ENCODE data around the gene NUP98.
"Not testable (repeated sequence)": the region's sequence is repeated elsewhere in the genome, so short reads cannot be mapped to it uniquely, and the experiment has no call there.

The NUP98 gene

GRCh38 chr11:3824714-3825472 is 27.5 kb upstream of the NUP98 start:
- H3K9ac ChIP-seq (ENCODE audit: low read length), result no peak overlapping the region
- no peak overlapping the region for H3K4me3 ChIP-seq (ENCODE audit: low read length)
- H3K36me3 ChIP-seq (ENCODE audit: control insufficient read depth, low read depth, low read length), result peaks cover 6% of the 10 kb centered on the region
- no peaks in the 10 kb centered on the region for H3K27me3 ChIP-seq (ENCODE audit: control insufficient read depth, insufficient read depth, low read length)
- H3K9me3 ChIP-seq (ENCODE audit: control insufficient read depth, low read depth, low read length), result no peaks in the 10 kb centered on the region
- peaks cover 25% of the 10 kb centered on the region for H3K4me1 ChIP-seq (ENCODE audit: control insufficient read depth, low read depth, low read length)
- no peak overlapping the region for H3K27ac ChIP-seq (ENCODE audit: low read length)

- Histone ChIP-seq H3K9ac (ENCODE audit: low read length) (no peak overlapping the region), H3K4me1 (ENCODE audit: control insufficient read depth, low read depth, low read length) (peaks cover 25% of the 10 kb centered on the region), H3K36me3 (ENCODE audit: control insufficient read depth, low read depth, low read length) (peaks cover 6% of the 10 kb centered on the region), H3K27me3 (ENCODE audit: control insufficient read depth, insufficient read depth, low read length) (no peaks in the 10 kb centered on the region), H3K4me3 (ENCODE audit: low read length) (no peak overlapping the region), H3K27ac (ENCODE audit: low read length) (no peak overlapping the region), H3K9me3 (ENCODE audit: control insufficient read depth, low read depth, low read length) (no peaks in the 10 kb centered on the region)
These were observed 26.6 kb upstream of the NUP98 start for GRCh38 chr11:3823762-3824506.

GRCh38 chr11:3823303-3823702 is 25.9 kb upstream of the NUP98 start:
- peaks cover 25% of the 10 kb centered on the region for H3K4me1 ChIP-seq (ENCODE audit: control insufficient read depth, low read depth, low read length)

GRCh38 chr11:3822312-3822711 is 25.0 kb upstream of the NUP98 start:
- peaks cover 20% of the 10 kb centered on the region for H3K4me1 ChIP-seq (ENCODE audit: control insufficient read depth, low read depth, low read length)
- no peaks in the 10 kb centered on the region for H3K27me3 ChIP-seq (ENCODE audit: control insufficient read depth, insufficient read depth, low read length)
- H3K27ac ChIP-seq (ENCODE audit: low read length), result no peak overlapping the region
- H3K4me3 ChIP-seq (ENCODE audit: low read length), result no peak overlapping the region
- H3K9ac ChIP-seq (ENCODE audit: low read length), result no peak overlapping the region
- H3K36me3 ChIP-seq (ENCODE audit: control insufficient read depth, low read depth, low read length), result no peaks in the 10 kb centered on the region
- no peaks in the 10 kb centered on the region for H3K9me3 ChIP-seq (ENCODE audit: control insufficient read depth, low read depth, low read length)

More at GRCh38 chr11:3823303-3823702, 25.9 kb upstream of the NUP98 start:
- no peaks in the 10 kb centered on the region for H3K27me3 ChIP-seq (ENCODE audit: control insufficient read depth, insufficient read depth, low read length)
- H3K36me3 ChIP-seq (ENCODE audit: control insufficient read depth, low read depth, low read length), result peaks cover 6% of the 10 kb centered on the region
- H3K4me3 ChIP-seq (ENCODE audit: low read length), result no peak overlapping the region
- no peak overlapping the region for H3K27ac ChIP-seq (ENCODE audit: low read length)
- no peak overlapping the region for H3K9ac ChIP-seq (ENCODE audit: low read length)
- H3K9me3 ChIP-seq (ENCODE audit: control insufficient read depth, low read depth, low read length), result no peaks in the 10 kb centered on the region

- Histone ChIP-seq H3K9me3 (ENCODE audit: control insufficient read depth, low read depth, low read length) (no peaks in the 10 kb centered on the region), H3K9ac (ENCODE audit: low read length) (no peak overlapping the region), H3K27ac (ENCODE audit: low read length) (no peak overlapping the region), H3K4me3 (ENCODE audit: low read length) (no peak overlapping the region), H3K36me3 (ENCODE audit: control insufficient read depth, low read depth, low read length) (no peaks in the 10 kb centered on the region), H3K4me1 (ENCODE audit: control insufficient read depth, low read depth, low read length) (peaks cover 9% of the 10 kb centered on the region), H3K27me3 (ENCODE audit: control insufficient read depth, insufficient read depth, low read length) (no peaks in the 10 kb centered on the region)
These were observed 23.6 kb upstream of the NUP98 start for GRCh38 chr11:3820971-3821370.

GRCh38 chr11:3817181-3817800 is 19.9 kb upstream of the NUP98 start:
- H3K27ac ChIP-seq (ENCODE audit: low read length), result no peak overlapping the region
- H3K4me1 ChIP-seq (ENCODE audit: control insufficient read depth, low read depth, low read length), result no peaks in the 10 kb centered on the region
- no peaks in the 10 kb centered on the region for H3K27me3 ChIP-seq (ENCODE audit: control insufficient read depth, insufficient read depth, low read length)
- no peaks in the 10 kb centered on the region for H3K9me3 ChIP-seq (ENCODE audit: control insufficient read depth, low read depth, low read length)
- H3K4me3 ChIP-seq (ENCODE audit: low read length), result no peak overlapping the region
- no peak overlapping the region for H3K9ac ChIP-seq (ENCODE audit: low read length)
- no peaks in the 10 kb centered on the region for H3K36me3 ChIP-seq (ENCODE audit: control insufficient read depth, low read depth, low read length)

- Histone ChIP-seq H3K4me3 (ENCODE audit: low read length) (no peak overlapping the region), H3K4me1 (ENCODE audit: control insufficient read depth, low read depth, low read length) (no peaks in the 10 kb centered on the region), H3K9me3 (ENCODE audit: control insufficient read depth, low read depth, low read length) (no peaks in the 10 kb centered on the region), H3K27ac (ENCODE audit: low read length) (no peak overlapping the region), H3K36me3 (ENCODE audit: control insufficient read depth, low read depth, low read length) (no peaks in the 10 kb centered on the region), H3K9ac (ENCODE audit: low read length) (no peak overlapping the region), H3K27me3 (ENCODE audit: control insufficient read depth, insufficient read depth, low read length) (no peaks in the 10 kb centered on the region)
These were observed 19.3 kb upstream of the NUP98 start for GRCh38 chr11:3816673-3817072.

- Histone ChIP-seq H3K9ac (ENCODE audit: low read length) (no peak overlapping the region), H3K27ac (ENCODE audit: low read length) (no peak overlapping the region), H3K4me1 (ENCODE audit: control insufficient read depth, low read depth, low read length) (no peaks in the 10 kb centered on the region)
These were observed 18.5 kb upstream of the NUP98 start for GRCh38 chr11:3815845-3816244.

GRCh38 chr11:3814832-3815231 is 17.5 kb upstream of the NUP98 start:
- H3K9ac ChIP-seq (ENCODE audit: low read length); H3K36me3 ChIP-seq (ENCODE audit: control insufficient read depth, low read depth, low read length); H3K9me3 ChIP-seq (ENCODE audit: control insufficient read depth, low read depth, low read length); H3K4me3 ChIP-seq (ENCODE audit: low read length); H3K4me1 ChIP-seq (ENCODE audit: control insufficient read depth, low read depth, low read length); H3K27ac ChIP-seq (ENCODE audit: low read length); H3K27me3 ChIP-seq (ENCODE audit: control insufficient read depth, insufficient read depth, low read length): not testable (repeated sequence)

More at GRCh38 chr11:3815845-3816244, 18.5 kb upstream of the NUP98 start:
- Histone ChIP-seq H3K36me3 (ENCODE audit: control insufficient read depth, low read depth, low read length) (no peaks in the 10 kb centered on the region), H3K4me3 (ENCODE audit: low read length) (no peak overlapping the region), H3K27me3 (ENCODE audit: control insufficient read depth, insufficient read depth, low read length) (no peaks in the 10 kb centered on the region), H3K9me3 (ENCODE audit: control insufficient read depth, low read depth, low read length) (no peaks in the 10 kb centered on the region)

GRCh38 chr11:3810951-3811350 is 13.6 kb upstream of the NUP98 start:
- Histone ChIP-seq H3K9me3 (ENCODE audit: control insufficient read depth, low read depth, low read length) (no peaks in the 10 kb centered on the region), H3K36me3 (ENCODE audit: control insufficient read depth, low read depth, low read length) (no peaks in the 10 kb centered on the region), H3K9ac (ENCODE audit: low read length) (no peak overlapping the region), H3K4me1 (ENCODE audit: control insufficient read depth, low read depth, low read length) (peaks cover 8% of the 10 kb centered on the region), H3K27me3 (ENCODE audit: control insufficient read depth, insufficient read depth, low read length) (no peaks in the 10 kb centered on the region), H3K27ac (ENCODE audit: low read length) (no peak overlapping the region), H3K4me3 (ENCODE audit: low read length) (no peak overlapping the region)

- Histone ChIP-seq H3K4me3 (ENCODE audit: low read length) (no peak overlapping the region), H3K27ac (ENCODE audit: low read length) (no peak overlapping the region), H3K4me1 (ENCODE audit: control insufficient read depth, low read depth, low read length) (peaks cover 8% of the 10 kb centered on the region), H3K9ac (ENCODE audit: low read length) (no peak overlapping the region), H3K27me3 (ENCODE audit: control insufficient read depth, insufficient read depth, low read length) (no peaks in the 10 kb centered on the region), H3K36me3 (ENCODE audit: control insufficient read depth, low read depth, low read length) (no peaks in the 10 kb centered on the region), H3K9me3 (ENCODE audit: control insufficient read depth, low read depth, low read length) (no peaks in the 10 kb centered on the region)
These were observed 13.1 kb upstream of the NUP98 start for GRCh38 chr11:3810446-3810845.

Measured in iPS-18a (cell line).